ENCODE measurements around the gene PCNX2.

The PCNX2 gene

DNA sequence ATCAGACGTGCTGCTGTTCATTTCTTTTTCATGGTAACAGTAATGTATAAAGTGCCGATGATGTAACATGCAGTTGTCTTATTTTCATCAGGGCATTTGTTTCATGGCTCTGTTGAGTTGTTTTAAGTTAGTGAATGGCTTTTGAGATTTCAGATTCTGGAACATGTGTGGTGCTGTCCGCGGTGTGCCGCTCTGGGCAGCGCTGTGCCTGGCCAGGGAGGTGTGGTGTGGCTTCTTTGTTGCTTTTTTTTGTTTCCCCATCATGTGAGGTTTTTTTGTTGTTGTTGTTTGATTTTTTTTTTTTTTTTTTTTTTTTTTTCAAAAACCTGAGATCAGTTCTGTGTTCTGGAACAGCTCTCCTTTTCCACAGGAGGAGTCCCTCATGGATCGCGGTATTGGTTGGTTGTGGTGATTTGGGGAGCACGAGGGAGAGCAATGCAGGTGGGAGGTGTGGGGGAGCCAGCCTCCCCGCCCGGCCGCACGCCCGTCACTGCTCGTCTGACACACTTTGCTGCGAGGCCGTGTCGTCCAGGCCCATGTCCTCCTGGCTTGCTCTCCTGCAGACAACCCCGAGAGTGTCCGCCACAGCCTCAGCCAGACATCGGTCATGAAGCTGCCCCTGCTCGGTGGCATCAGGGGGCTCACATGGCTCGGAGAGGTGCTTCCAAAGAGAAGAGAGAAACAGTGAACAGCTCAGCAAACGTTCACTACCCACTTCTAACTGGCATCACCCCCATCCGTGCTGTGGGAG is 311.5 kb downstream of the PCNX2 start:
- no peak overlapping the region for H3K27ac ChIP-seq (ENCODE audit: poor library complexity, severe bottlenecking)
- H3K27me3 ChIP-seq (ENCODE audit: insufficient read depth, poor library complexity, severe bottlenecking): no peaks in the 10 kb centered on the region
- H3K4me1 ChIP-seq (ENCODE audit: insufficient read depth, poor library complexity, severe bottlenecking): no peaks in the 10 kb centered on the region
- H3K4me3 ChIP-seq (ENCODE audit: severe bottlenecking): no peak overlapping the region
- no peaks in the 10 kb centered on the region for H3K9me3 ChIP-seq (ENCODE audit: severe bottlenecking)
- TF ChIP-seq, protein P1, sequence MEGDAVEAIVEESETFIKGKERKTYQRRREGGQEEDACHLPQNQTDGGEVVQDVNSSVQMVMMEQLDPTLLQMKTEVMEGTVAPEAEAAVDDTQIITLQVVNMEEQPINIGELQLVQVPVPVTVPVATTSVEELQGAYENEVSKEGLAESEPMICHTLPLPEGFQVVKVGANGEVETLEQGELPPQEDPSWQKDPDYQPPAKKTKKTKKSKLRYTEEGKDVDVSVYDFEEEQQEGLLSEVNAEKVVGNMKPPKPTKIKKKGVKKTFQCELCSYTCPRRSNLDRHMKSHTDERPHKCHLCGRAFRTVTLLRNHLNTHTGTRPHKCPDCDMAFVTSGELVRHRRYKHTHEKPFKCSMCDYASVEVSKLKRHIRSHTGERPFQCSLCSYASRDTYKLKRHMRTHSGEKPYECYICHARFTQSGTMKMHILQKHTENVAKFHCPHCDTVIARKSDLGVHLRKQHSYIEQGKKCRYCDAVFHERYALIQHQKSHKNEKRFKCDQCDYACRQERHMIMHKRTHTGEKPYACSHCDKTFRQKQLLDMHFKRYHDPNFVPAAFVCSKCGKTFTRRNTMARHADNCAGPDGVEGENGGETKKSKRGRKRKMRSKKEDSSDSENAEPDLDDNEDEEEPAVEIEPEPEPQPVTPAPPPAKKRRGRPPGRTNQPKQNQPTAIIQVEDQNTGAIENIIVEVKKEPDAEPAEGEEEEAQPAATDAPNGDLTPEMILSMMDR (IDR thresholded peaks at IDR 0.05; ENCODE audit: poor library complexity, severe bottlenecking): no peak
- no peaks in the 10 kb centered on the region for H3K36me3 ChIP-seq (ENCODE audit: low read depth)
- DNase-seq (ENCODE audit: low spot score): no peak
- ATAC-seq (ENCODE audit: low read depth): no peak

DNA sequence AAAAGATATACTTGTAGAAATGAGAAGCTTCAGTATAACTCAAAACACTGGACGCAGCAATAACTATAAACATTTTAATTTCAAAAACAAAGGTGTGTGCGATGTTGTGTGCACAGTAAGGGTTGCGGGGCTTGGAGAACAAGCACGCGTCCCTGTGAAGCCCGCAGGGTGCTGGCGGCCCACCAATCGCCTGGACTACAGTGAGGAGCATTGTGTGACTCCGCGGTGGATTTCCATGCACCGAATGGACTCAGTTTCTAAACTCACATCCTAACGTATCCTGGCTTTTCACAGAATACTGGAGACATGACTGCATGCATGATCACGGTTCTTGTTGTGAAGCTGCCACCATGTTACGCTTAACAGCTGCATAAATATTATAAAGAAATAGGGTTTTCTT is 312.1 kb downstream of the PCNX2 start:
- ATAC-seq (ENCODE audit: low read depth): no peak
- no peaks in the 10 kb centered on the region for H3K9me3 ChIP-seq (ENCODE audit: severe bottlenecking)
- no peak overlapping the region for H3K4me3 ChIP-seq (ENCODE audit: severe bottlenecking)
- TF ChIP-seq, protein P1 (IDR thresholded peaks at IDR 0.05; ENCODE audit: poor library complexity, severe bottlenecking): no peak
- no peaks in the 10 kb centered on the region for H3K4me1 ChIP-seq (ENCODE audit: insufficient read depth, poor library complexity, severe bottlenecking)
- no peak overlapping the region for H3K27ac ChIP-seq (ENCODE audit: poor library complexity, severe bottlenecking)
- no peaks in the 10 kb centered on the region for H3K27me3 ChIP-seq (ENCODE audit: insufficient read depth, poor library complexity, severe bottlenecking)
- DNase-seq (ENCODE audit: low spot score): no peak
- H3K36me3 ChIP-seq (ENCODE audit: low read depth): no peaks in the 10 kb centered on the region

GRCh38 chr1:232982238-232982944 is 313.1 kb downstream of the PCNX2 start:
- no peaks in the 10 kb centered on the region for H3K36me3 ChIP-seq (ENCODE audit: low read depth)
- no peaks in the 10 kb centered on the region for H3K9me3 ChIP-seq (ENCODE audit: severe bottlenecking)
- no peaks in the 10 kb centered on the region for H3K4me1 ChIP-seq (ENCODE audit: insufficient read depth, poor library complexity, severe bottlenecking)
- no peak for ATAC-seq (ENCODE audit: low read depth)
- DNase-seq (ENCODE audit: low spot score): no peak
- H3K4me3 ChIP-seq (ENCODE audit: severe bottlenecking): no peak overlapping the region
- TF ChIP-seq, protein P1 (IDR thresholded peaks at IDR 0.05; ENCODE audit: poor library complexity, severe bottlenecking): no peak
- no peaks in the 10 kb centered on the region for H3K27me3 ChIP-seq (ENCODE audit: insufficient read depth, poor library complexity, severe bottlenecking)
- no peak overlapping the region for H3K27ac ChIP-seq (ENCODE audit: poor library complexity, severe bottlenecking)

DNA sequence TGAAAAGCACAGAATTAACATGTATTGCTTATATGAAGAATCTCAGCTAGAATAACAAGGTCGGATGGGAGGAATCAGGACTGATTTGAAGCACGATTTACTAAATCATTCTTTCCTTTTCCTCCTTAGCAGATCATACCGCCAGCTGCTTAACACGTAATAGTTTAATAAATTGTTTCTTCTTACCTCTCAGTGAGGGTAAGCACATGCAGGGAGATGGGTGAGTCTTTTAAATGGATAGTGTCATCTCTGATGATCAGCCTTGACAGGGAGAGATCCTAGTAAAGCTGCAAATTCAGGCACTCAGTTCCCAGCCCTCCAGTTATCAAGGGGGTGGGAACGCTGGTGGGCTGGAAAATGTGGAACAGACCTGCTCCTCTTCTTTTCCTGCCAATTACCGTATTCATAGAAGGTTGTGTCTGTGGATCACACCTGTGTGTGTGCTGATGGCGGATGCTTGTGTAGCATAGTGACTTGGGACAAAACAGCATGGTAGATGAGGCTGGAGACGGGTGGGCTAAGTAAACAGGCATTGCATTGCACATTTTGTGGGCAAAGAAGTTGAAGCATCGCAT is 314.5 kb downstream of the PCNX2 start:
- Histone ChIP-seq H3K4me3 (ENCODE audit: severe bottlenecking) (no peak overlapping the region), H3K36me3 (ENCODE audit: low read depth) (no peaks in the 10 kb centered on the region), H3K4me1 (ENCODE audit: insufficient read depth, poor library complexity, severe bottlenecking) (no peaks in the 10 kb centered on the region), H3K27me3 (ENCODE audit: insufficient read depth, poor library complexity, severe bottlenecking) (no peaks in the 10 kb centered on the region), H3K27ac (ENCODE audit: poor library complexity, severe bottlenecking) (no peak overlapping the region), H3K9me3 (ENCODE audit: severe bottlenecking) (no peaks in the 10 kb centered on the region)
- DNase-seq (ENCODE audit: low spot score) (no peak), ATAC-seq (ENCODE audit: low read depth) (no peak)
- TF ChIP-seq, protein P1 (IDR thresholded peaks at IDR 0.05; ENCODE audit: poor library complexity, severe bottlenecking): no peak

All from RWPE2 (cell line).